Ovary (tissue), 3 donors: ENCODE results near the gene SHB.

Experiments used
- CTCF ChIP-seq, 3 donors: fragments of 450-650 bp in 2 of 3; fragments of 200-600 bp in 1 of 3; IDR thresholded peaks; one replicate each; pipeline versions ENCODE4 v1.5.1 to v1.8.0; 2016 to 2022; ENCODE audit warnings: antibody characterized with exemption in 3 of 3, mild to moderate bottlenecking in 1 of 3
- EP300 ChIP-seq: sonication (generic); formaldehyde crosslinking; IDR thresholded peaks from one replicate; pipeline ENCODE4 v1.6.1; 2017; ENCODE audit warnings: antibody characterized with exemption
- donor health status: DM: no; HTN: no; CAD: no.

GRCh38 chr9:37956904-37957663 is 111.9 kb downstream of the SHB start:
- TF ChIP-seq CTCF (IDR thresholded peaks at IDR 0.05) (no peak), EP300 (no peak)
